Glutamatergic neuron (in vitro differentiated cells): Measurements from ENCODE around the gene FAM120B. TPM values are rescaled to one million over a fixed set of nuclear protein-coding genes. Genes with fewer than 3 reads are reported as not detected.

Source experiments
- DNase-seq: peaks from one replicate; pipeline ENCODE4 v3.0.0; 2022
- H3K27ac Mint-ChIP-seq: one replicate; pipeline ENCODE4 v1.8.0; 2020; ENCODE audit warnings: mild to moderate bottlenecking, mixed read lengths, inconsistent platforms; ENCODE audit not compliant: unreplicated experiment
- H3K27me3 Mint-ChIP-seq: one replicate; pipeline ENCODE4 v1.8.0; 2020; ENCODE audit warnings: mild to moderate bottlenecking, moderate library complexity, mixed read lengths, inconsistent platforms; ENCODE audit not compliant: unreplicated experiment
- H3K36me3 Mint-ChIP-seq: one replicate; pipeline ENCODE4 v1.8.0; 2020; ENCODE audit warnings: mild to moderate bottlenecking, mixed read lengths, inconsistent platforms; ENCODE audit not compliant: unreplicated experiment
- H3K4me1 Mint-ChIP-seq: one replicate; pipeline ENCODE4 v1.8.0; 2020; ENCODE audit warnings: mild to moderate bottlenecking, low read depth, mixed read lengths, inconsistent platforms; ENCODE audit not compliant: unreplicated experiment
- H3K4me3 Mint-ChIP-seq: one replicate; pipeline ENCODE4 v1.8.0; 2020; ENCODE audit warnings: mild to moderate bottlenecking, mixed read lengths, inconsistent platforms; ENCODE audit not compliant: unreplicated experiment
- H3K9me3 Mint-ChIP-seq: one replicate; pipeline ENCODE4 v1.8.0; 2020; ENCODE audit warnings: mild to moderate bottlenecking, moderate library complexity, mixed read lengths, inconsistent platforms; ENCODE audit not compliant: unreplicated experiment
- CTCF ChIP-seq: fragments of 200-600 bp; sonication (generic); IDR thresholded peaks from one replicate; pipeline ENCODE4 v1.5.0; 2021; ENCODE audit not compliant: partially characterized antibody, unreplicated experiment
- total RNA-seq: library from RNA; stranded (reverse); fragmentation: NEBNext Ultra II Directional; extraction: Animal tissue kit (Norgen Biotek cat#: 25700); gene quantifications from one replicate; pipeline ENCODE4 v1.2.1, GENCODE V29; 2021; ENCODE audit not compliant: unreplicated experiment

The FAM120B gene
- total RNA-seq, 1 donor from 2014 or later = 48.3 TPM

- Mint-ChIP-seq H3K27ac (no peak overlapping the region), H3K4me3 (no peak overlapping the region)
Observed at GRCh38 chr6:170402318-170403040, 95.9 kb downstream of the FAM120B start.

GRCh38 chr6:170403451-170403850, 96.9 kb downstream of the FAM120B start:
- Mint-ChIP-seq H3K4me1 (peaks cover 7% of the 10 kb centered on the region), H3K4me3 (no peak overlapping the region), H3K36me3 (peaks cover 34% of the 10 kb centered on the region), H3K27me3 (peaks cover 2% of the 10 kb centered on the region), H3K9me3 (peaks cover 5% of the 10 kb centered on the region), H3K27ac (no peak overlapping the region)
- DNase-seq = no peak
- no peak for TF ChIP-seq CTCF

More at GRCh38 chr6:170402318-170403040, 95.9 kb downstream of the FAM120B start:
- Mint-ChIP-seq H3K27me3 (peaks cover 2% of the 10 kb centered on the region), H3K4me1 (peaks cover 7% of the 10 kb centered on the region), H3K36me3 (peaks cover 27% of the 10 kb centered on the region), H3K9me3 (no peaks in the 10 kb centered on the region)
- TF ChIP-seq CTCF = no peak
- no peak for DNase-seq

DNA sequence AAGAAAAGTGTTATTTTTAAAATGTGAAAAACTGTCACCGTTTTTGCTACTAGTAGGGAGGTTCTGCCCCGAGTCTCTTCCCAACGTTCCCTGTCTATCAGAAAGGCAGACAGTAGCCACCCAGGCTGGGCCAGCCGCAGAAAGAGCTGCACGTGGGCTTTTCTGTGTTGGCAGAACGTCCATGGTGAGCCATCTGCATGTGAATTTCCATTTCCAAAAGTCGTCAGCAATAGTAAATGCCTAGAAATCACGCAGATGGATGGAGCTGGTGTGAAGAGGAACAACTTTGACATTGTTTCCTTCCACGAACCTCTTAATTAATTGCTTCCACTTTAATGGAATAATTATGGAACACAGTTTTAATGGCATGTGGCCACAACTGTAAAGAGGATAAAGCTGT, 97.5 kb downstream of the FAM120B start:
- DNase-seq = no peak
- Mint-ChIP-seq H3K4me1 (peaks cover 7% of the 10 kb centered on the region), H3K9me3 (peaks cover 5% of the 10 kb centered on the region), H3K36me3 (peaks cover 35% of the 10 kb centered on the region), H3K27me3 (peaks cover 2% of the 10 kb centered on the region), H3K27ac (no peak overlapping the region), H3K4me3 (no peak overlapping the region)
- no peak for TF ChIP-seq CTCF

GRCh38 chr6:170404697-170405096, 98.1 kb downstream of the FAM120B start:
- no peak for TF ChIP-seq CTCF
- DNase-seq = no peak
- peaks cover 7% of the 10 kb centered on the region for H3K4me1 Mint-ChIP-seq
- no peak overlapping the region for H3K27ac Mint-ChIP-seq
- no peak overlapping the region for H3K4me3 Mint-ChIP-seq
- peaks cover 2% of the 10 kb centered on the region for H3K27me3 Mint-ChIP-seq
- H3K9me3 Mint-ChIP-seq = peaks cover 5% of the 10 kb centered on the region
- peaks cover 38% of the 10 kb centered on the region for H3K36me3 Mint-ChIP-seq

DNA sequence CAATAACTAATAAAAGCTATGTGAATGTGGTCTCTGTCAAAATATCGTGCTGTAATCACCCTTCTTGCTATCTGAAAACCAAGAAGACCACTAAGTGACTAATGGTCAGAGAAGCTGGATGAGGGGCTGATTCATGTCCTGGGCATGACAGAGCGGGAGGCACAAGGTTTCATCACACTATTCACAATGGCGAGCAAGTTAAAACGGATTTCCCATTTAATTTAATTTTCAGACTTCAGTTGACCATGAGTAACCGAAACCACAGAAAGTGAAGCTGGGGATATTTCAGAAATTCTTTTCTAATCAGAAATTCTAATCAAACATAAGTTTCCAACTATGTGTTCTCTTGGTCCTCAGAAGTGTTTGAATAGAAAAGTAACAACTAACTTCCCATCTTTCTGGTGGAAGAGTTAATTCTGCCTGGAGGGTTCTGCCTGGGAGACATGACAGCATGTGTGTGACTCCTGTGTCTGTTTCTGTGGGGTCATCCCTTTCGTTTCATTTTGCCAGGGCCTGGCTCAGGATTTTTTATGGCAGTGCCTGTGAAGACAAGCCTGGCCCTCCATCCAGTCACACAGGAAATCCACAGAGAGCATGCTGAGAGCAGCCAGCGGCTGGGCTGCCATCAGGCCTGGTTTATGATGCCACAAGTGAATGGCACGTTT, 98.9 kb downstream of the FAM120B start:
- Mint-ChIP-seq H3K27ac (no peak overlapping the region), H3K4me3 (no peak overlapping the region), H3K27me3 (no peaks in the 10 kb centered on the region), H3K9me3 (peaks cover 5% of the 10 kb centered on the region), H3K36me3 (peaks cover 46% of the 10 kb centered on the region), H3K4me1 (peaks cover 7% of the 10 kb centered on the region)
- no peak for TF ChIP-seq CTCF
- DNase-seq = no peak
